ENCODE data around the gene MYO18A.

Gene MYO18A

DNA sequence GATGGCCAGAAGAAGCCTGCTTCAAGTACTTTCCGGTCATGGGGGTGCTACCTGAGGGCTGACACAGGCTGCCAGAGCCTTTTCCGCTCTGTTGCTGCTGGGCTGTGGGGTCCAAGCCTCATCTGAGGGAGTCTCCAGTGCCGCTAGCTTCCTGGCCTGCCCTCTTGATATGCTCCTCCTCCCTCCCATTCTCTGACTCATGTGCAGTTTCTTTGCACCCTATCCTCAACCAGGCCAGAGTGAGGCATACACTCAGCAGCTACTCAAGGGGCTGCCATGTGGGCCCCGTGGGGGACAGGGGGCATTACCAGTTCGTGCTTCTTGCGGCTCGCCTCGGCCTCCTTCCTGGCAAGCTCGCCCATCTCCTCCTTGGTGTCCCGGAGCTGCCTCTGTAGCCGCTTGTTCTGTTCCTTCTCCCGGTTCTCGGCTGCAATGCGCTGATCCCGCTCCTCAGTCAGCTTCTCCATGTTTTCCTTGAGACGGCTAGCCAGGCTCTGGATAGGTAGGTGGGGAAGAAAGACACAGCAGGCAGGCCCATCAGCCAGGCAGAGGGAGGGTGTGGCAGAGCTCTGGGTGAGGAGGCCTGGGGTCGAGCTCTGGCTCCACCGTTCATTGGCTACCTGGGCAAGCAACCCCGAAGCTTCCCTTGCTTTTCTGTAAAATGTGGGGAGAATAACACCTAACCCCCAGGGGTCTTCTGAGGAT lies 93.4 kb downstream of the MYO18A start:
- Mint-ChIP-seq H3K4me3 (no peak overlapping the region), H3K36me3 (peaks cover under 1% of the 10 kb centered on the region), H3K27ac (no peak overlapping the region), H3K4me1 (ENCODE audit: low read depth) (no peaks in the 10 kb centered on the region), H3K9me3 (ENCODE audit: low read depth) (no peaks in the 10 kb centered on the region), H3K27me3 (no peaks in the 10 kb centered on the region)

DNA sequence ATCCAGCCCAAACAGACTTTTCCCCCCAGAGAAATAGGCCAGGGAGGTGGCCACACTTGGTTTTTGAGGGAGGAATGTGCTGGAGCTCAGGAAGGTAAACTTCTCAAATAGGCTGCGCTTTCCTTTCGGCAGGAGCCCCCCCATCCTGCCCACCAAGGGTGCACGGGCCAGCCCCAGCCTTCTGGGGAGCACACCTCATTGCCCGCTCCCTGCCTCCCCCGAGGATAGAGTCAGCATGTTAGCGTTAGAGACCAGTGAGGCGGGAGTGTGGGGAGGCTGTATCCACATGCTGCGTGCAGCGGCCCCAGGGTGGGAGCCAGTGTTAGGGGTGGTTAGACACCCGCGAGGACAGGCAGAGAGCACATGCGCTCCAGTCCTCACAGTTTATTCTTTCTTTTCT lies 95.0 kb downstream of the MYO18A start:
- H3K9me3 Mint-ChIP-seq (ENCODE audit: low read depth), result no peaks in the 10 kb centered on the region
- no peaks in the 10 kb centered on the region for H3K27me3 Mint-ChIP-seq
- peaks cover 3% of the 10 kb centered on the region for H3K36me3 Mint-ChIP-seq
- H3K4me1 Mint-ChIP-seq (ENCODE audit: low read depth), result no peaks in the 10 kb centered on the region
- no peak overlapping the region for H3K4me3 Mint-ChIP-seq
- H3K27ac Mint-ChIP-seq, result no peak overlapping the region

GRCh38 chr17:29084541-29085146 lies 95.6 kb downstream of the MYO18A start:
- Mint-ChIP-seq H3K27ac (no peak overlapping the region), H3K4me1 (ENCODE audit: low read depth) (no peaks in the 10 kb centered on the region), H3K36me3 (peaks cover 3% of the 10 kb centered on the region), H3K9me3 (ENCODE audit: low read depth) (no peaks in the 10 kb centered on the region), H3K4me3 (no peak overlapping the region), H3K27me3 (no peaks in the 10 kb centered on the region)

DNA sequence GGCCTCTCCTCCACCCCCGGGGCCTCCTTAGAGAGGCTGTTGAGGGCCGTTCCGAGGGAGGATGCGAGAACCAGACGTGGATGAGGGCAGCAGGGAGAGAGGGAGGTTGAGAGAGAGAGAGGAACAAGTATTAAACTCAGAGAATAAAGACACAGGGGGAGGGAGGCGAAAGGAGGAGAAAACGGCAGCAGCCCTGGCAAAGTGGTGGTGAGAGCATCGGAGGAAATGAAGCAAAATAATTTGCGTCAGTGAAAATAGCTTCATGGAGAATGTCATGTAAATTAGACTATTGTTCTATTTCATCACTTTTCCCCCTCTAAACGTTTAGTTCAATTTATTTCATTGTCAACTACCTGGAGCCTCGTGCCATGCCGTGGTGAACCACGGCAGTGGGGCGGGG lies 99.2 kb downstream of the MYO18A start:
- no peaks in the 10 kb centered on the region for H3K4me1 Mint-ChIP-seq (ENCODE audit: low read depth)
- no peak overlapping the region for H3K4me3 Mint-ChIP-seq
- H3K9me3 Mint-ChIP-seq (ENCODE audit: low read depth), result no peaks in the 10 kb centered on the region
- no peaks in the 10 kb centered on the region for H3K27me3 Mint-ChIP-seq
- peaks cover 3% of the 10 kb centered on the region for H3K36me3 Mint-ChIP-seq
- no peak overlapping the region for H3K27ac Mint-ChIP-seq

DNA sequence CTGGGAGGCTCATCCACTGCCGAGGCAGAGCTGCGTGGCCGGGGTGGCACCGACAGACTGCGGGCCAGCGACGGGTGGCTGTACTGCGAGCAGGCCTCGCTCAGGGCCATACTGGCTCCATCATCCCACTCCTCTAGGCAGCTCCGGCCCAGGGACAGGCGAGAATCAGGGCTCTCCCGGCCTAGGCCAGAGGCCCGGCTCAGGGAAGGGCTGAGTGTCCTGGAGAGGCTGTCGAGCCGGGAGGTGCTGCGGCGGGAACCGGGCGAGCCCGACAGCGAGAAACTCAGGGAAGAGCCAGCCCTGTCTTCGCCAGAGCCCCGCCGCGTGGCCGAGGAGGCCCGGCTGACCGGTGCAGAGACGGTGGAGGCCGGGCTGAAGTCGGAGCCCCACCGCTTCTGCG lies 99.9 kb downstream of the MYO18A start:
- Mint-ChIP-seq H3K9me3 (ENCODE audit: low read depth) (no peaks in the 10 kb centered on the region), H3K27ac (no peak overlapping the region), H3K27me3 (no peaks in the 10 kb centered on the region), H3K4me1 (ENCODE audit: low read depth) (no peaks in the 10 kb centered on the region), H3K4me3 (no peak overlapping the region), H3K36me3 (peaks cover 3% of the 10 kb centered on the region)

- H3K27me3 Mint-ChIP-seq, result no peaks in the 10 kb centered on the region
- no peak overlapping the region for H3K27ac Mint-ChIP-seq
- H3K4me3 Mint-ChIP-seq, result no peak overlapping the region
- H3K4me1 Mint-ChIP-seq (ENCODE audit: low read depth), result no peaks in the 10 kb centered on the region
- H3K9me3 Mint-ChIP-seq (ENCODE audit: low read depth), result no peaks in the 10 kb centered on the region
- peaks cover 3% of the 10 kb centered on the region for H3K36me3 Mint-ChIP-seq
These were observed 100.3 kb downstream of the MYO18A start for GRCh38 chr17:29079887-29080286.

GRCh38 chr17:29079433-29079832 lies 100.8 kb downstream of the MYO18A start:
- H3K27me3 Mint-ChIP-seq, result no peaks in the 10 kb centered on the region
- no peaks in the 10 kb centered on the region for H3K4me1 Mint-ChIP-seq (ENCODE audit: low read depth)
- H3K36me3 Mint-ChIP-seq, result peaks cover 3% of the 10 kb centered on the region
- no peak overlapping the region for H3K4me3 Mint-ChIP-seq
- no peak overlapping the region for H3K27ac Mint-ChIP-seq
- H3K9me3 Mint-ChIP-seq (ENCODE audit: low read depth), result no peaks in the 10 kb centered on the region

- Mint-ChIP-seq H3K36me3 (peaks cover 3% of the 10 kb centered on the region), H3K9me3 (ENCODE audit: low read depth) (no peaks in the 10 kb centered on the region), H3K27me3 (no peaks in the 10 kb centered on the region), H3K4me1 (ENCODE audit: low read depth) (no peaks in the 10 kb centered on the region), H3K4me3 (no peak overlapping the region), H3K27ac (no peak overlapping the region)
These were observed 101.8 kb downstream of the MYO18A start for GRCh38 chr17:29078183-29079045.

- Mint-ChIP-seq H3K27me3 (no peaks in the 10 kb centered on the region), H3K4me1 (ENCODE audit: low read depth) (no peaks in the 10 kb centered on the region), H3K9me3 (ENCODE audit: low read depth) (no peaks in the 10 kb centered on the region), H3K4me3 (no peak overlapping the region), H3K27ac (no peak overlapping the region), H3K36me3 (peaks cover 3% of the 10 kb centered on the region)
These were observed 102.9 kb downstream of the MYO18A start for GRCh38 chr17:29077320-29077719.

DNA sequence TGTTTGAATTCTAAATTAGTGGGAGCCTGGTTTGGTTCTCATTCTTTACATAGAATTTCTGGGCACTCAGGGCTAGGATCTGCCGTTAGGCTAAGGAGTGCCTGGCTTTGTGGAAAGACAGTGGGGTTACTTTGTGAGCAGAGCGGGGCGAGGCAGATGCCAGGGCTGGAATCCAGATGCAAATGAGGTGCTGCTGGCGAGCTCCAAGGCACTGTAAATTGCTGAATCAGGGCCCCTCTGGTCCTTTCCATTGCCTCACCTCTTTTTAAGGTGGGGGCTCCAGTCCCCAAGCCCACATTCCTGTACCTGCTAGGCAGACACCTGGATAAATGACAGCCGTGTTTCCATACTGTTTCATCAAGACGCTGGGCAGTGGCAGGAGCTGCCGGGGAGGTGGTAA lies 103.5 kb downstream of the MYO18A start:
- Mint-ChIP-seq H3K27me3 (no peaks in the 10 kb centered on the region), H3K4me3 (no peak overlapping the region), H3K36me3 (peaks cover 2% of the 10 kb centered on the region), H3K9me3 (ENCODE audit: low read depth) (no peaks in the 10 kb centered on the region), H3K27ac (no peak overlapping the region), H3K4me1 (ENCODE audit: low read depth) (no peaks in the 10 kb centered on the region)

- no peaks in the 10 kb centered on the region for H3K4me1 Mint-ChIP-seq (ENCODE audit: low read depth)
- no peaks in the 10 kb centered on the region for H3K9me3 Mint-ChIP-seq (ENCODE audit: low read depth)
- H3K4me3 Mint-ChIP-seq, result no peak overlapping the region
- H3K36me3 Mint-ChIP-seq, result no peaks in the 10 kb centered on the region
- no peaks in the 10 kb centered on the region for H3K27me3 Mint-ChIP-seq
- no peak overlapping the region for H3K27ac Mint-ChIP-seq
These were observed 104.1 kb downstream of the MYO18A start for GRCh38 chr17:29076087-29076486.

DNA sequence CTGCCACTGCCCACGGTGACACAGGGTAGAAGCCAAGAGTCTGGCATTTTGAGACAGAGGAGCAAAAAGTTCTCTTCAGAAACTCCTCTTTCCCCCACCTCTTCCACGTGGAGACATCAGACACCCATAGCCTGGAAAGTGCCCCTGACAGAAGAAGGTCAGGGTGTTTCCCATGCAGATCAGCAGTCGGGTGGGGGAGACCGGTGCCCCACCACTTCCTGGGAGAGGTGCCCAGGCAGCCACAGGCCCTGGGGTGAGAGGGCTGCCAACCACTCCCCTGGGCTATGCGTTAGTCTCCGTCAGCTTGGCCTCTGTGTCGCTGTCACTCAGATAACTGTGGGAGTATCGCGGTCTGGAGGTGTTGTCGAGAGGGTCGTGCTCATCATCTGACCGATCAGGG lies 105.7 kb downstream of the MYO18A start:
- no peaks in the 10 kb centered on the region for H3K9me3 Mint-ChIP-seq (ENCODE audit: low read depth)
- H3K4me1 Mint-ChIP-seq (ENCODE audit: low read depth), result no peaks in the 10 kb centered on the region
- H3K36me3 Mint-ChIP-seq, result no peaks in the 10 kb centered on the region
- H3K27ac Mint-ChIP-seq, result no peak overlapping the region
- H3K27me3 Mint-ChIP-seq, result no peaks in the 10 kb centered on the region
- H3K4me3 Mint-ChIP-seq, result no peak overlapping the region

- no peaks in the 10 kb centered on the region for H3K27me3 Mint-ChIP-seq
These were observed 106.7 kb downstream of the MYO18A start for GRCh38 chr17:29073520-29073919.

GRCh38 chr17:29073045-29073444 lies 107.2 kb downstream of the MYO18A start:
- Mint-ChIP-seq H3K4me1 (ENCODE audit: low read depth) (no peaks in the 10 kb centered on the region), H3K27ac (no peak overlapping the region), H3K4me3 (no peak overlapping the region)

More at GRCh38 chr17:29073520-29073919, 106.7 kb downstream of the MYO18A start:
- H3K4me1 Mint-ChIP-seq (ENCODE audit: low read depth), result no peaks in the 10 kb centered on the region
- no peak overlapping the region for H3K27ac Mint-ChIP-seq
- no peaks in the 10 kb centered on the region for H3K36me3 Mint-ChIP-seq
- H3K9me3 Mint-ChIP-seq (ENCODE audit: low read depth), result no peaks in the 10 kb centered on the region
- no peak overlapping the region for H3K4me3 Mint-ChIP-seq

DNA sequence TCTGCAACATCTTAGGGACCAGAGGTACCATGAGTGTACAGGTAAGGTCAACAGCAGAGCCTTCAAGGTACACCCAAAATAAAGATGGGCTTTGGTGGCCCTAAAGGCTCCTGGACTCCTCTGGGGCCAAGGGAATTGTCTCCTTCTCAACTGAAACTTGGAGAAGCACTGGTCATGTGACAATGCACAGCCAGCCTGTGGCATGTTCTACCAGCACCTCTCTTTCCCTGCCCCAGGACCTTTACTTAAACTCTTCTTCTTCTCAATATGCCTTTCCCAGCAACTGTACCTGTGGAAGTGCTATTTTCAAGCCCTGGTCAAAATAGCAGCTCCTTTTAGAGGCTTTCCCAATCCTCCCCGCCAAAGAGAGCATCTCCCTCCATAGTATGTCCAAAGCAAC lies 108.9 kb downstream of the MYO18A start:
- Mint-ChIP-seq H3K27ac (no peak overlapping the region), H3K27me3 (no peaks in the 10 kb centered on the region), H3K9me3 (ENCODE audit: low read depth) (no peaks in the 10 kb centered on the region), H3K36me3 (no peaks in the 10 kb centered on the region), H3K4me1 (ENCODE audit: low read depth) (no peaks in the 10 kb centered on the region), H3K4me3 (no peak overlapping the region)

More at GRCh38 chr17:29073045-29073444, 107.2 kb downstream of the MYO18A start:
- no peaks in the 10 kb centered on the region for H3K9me3 Mint-ChIP-seq (ENCODE audit: low read depth)
- no peaks in the 10 kb centered on the region for H3K36me3 Mint-ChIP-seq
- no peaks in the 10 kb centered on the region for H3K27me3 Mint-ChIP-seq
